ENCODE measurements around the gene RELCH. TPM values are rescaled to one million over a fixed set of nuclear protein-coding genes. Genes with fewer than 3 reads are reported as not detected.

Gene RELCH
- total RNA-seq, 4 donors from 2014 or later = 37.0 to 117 (median 68.7) TPM

GRCh38 chr18:62348474-62348873 lies 161.4 kb downstream of the RELCH start:
- H3K4me3 ChIP-seq = no peak overlapping the region
- whole genome bisulfite sequencing, 2 donors (ENCODE audit: low coverage in 1 of 2) = 88 to 92% methylated on average over 3 to 4 of the region's 4 CpGs
- intact Hi-C loops (cut with DNase I; ENCODE audit: low total_unique reads) = no loop called here
- H3K27ac ChIP-seq = no peak overlapping the region
- no peaks in the 10 kb centered on the region for H3K27me3 ChIP-seq
- H3K36me3 ChIP-seq = no peaks in the 10 kb centered on the region
- H3K4me1 ChIP-seq = peaks cover 0 to 19% (median 11%) of the 10 kb centered on the region in 4 donors
- in situ Hi-C loops (cut with MboI; ENCODE audit: low pct_ligation_motif_present in 1 of 4, low pct_unique_long_range_greater_than_20kb in 1 of 4, low sequenced_read_pairs in 3 of 4) = no loop called here
- TF ChIP-seq POLR2A (IDR thresholded peaks at IDR 0.05) (no peak), EP300 (IDR thresholded peaks at IDR 0.05; ENCODE audit: low read depth) (no peak), POLR2AphosphoS5 (IDR thresholded peaks at IDR 0.05) (no peak)
- TF ChIP-seq, protein P1, sequence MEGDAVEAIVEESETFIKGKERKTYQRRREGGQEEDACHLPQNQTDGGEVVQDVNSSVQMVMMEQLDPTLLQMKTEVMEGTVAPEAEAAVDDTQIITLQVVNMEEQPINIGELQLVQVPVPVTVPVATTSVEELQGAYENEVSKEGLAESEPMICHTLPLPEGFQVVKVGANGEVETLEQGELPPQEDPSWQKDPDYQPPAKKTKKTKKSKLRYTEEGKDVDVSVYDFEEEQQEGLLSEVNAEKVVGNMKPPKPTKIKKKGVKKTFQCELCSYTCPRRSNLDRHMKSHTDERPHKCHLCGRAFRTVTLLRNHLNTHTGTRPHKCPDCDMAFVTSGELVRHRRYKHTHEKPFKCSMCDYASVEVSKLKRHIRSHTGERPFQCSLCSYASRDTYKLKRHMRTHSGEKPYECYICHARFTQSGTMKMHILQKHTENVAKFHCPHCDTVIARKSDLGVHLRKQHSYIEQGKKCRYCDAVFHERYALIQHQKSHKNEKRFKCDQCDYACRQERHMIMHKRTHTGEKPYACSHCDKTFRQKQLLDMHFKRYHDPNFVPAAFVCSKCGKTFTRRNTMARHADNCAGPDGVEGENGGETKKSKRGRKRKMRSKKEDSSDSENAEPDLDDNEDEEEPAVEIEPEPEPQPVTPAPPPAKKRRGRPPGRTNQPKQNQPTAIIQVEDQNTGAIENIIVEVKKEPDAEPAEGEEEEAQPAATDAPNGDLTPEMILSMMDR (IDR thresholded peaks at IDR 0.05) = no peak
- H3K9me3 ChIP-seq = no peaks in the 10 kb centered on the region
- DNase-seq = no peak

DNA sequence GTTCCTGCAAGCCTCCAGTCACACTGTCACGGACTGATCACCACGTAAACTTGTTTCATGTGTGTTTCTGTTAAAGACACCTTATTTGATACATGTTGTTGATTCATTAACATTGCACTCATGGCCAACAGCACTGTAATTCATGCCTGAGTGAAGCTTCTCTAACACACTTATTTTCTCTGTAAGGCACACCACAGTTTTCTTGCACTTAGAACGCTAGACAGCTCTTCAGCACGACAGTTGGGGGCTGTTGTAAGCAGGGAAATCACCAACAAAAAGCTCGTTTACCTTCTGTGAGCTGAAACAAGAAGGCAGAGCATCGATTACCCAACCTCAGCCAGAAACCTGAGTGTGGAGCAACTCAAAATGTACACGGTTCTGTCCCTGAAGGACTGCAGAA lies 166.1 kb downstream of the RELCH start:
- intact Hi-C loops (cut with DNase I; ENCODE audit: low total_unique reads) = no loop called here
- no peak for TF ChIP-seq EP300 (IDR thresholded peaks at IDR 0.05; ENCODE audit: low read depth)
- TF ChIP-seq POLR2AphosphoS5 (IDR thresholded peaks at IDR 0.05) = no peak
- TF ChIP-seq, protein P1 (IDR thresholded peaks at IDR 0.05) = no peak
- TF ChIP-seq POLR2A (IDR thresholded peaks at IDR 0.05) = no peak
- WGBS, 2 donors (ENCODE audit: low coverage in 1 of 2) = 79 to 84% methylated on average over 7 of the region's 7 CpGs
- in situ Hi-C loops (cut with MboI; ENCODE audit: low pct_ligation_motif_present in 1 of 4, low pct_unique_long_range_greater_than_20kb in 1 of 4, low sequenced_read_pairs in 3 of 4) = no loop called here
- H3K27me3 ChIP-seq = no peaks in the 10 kb centered on the region
- no peak overlapping the region for H3K4me3 ChIP-seq
- H3K4me1 ChIP-seq = peaks cover 0 to 8% (median 0%) of the 10 kb centered on the region in 4 donors
- no peaks in the 10 kb centered on the region for H3K36me3 ChIP-seq
- H3K9me3 ChIP-seq = no peaks in the 10 kb centered on the region
- DNase-seq = no peak
- no peak overlapping the region for H3K27ac ChIP-seq

DNA sequence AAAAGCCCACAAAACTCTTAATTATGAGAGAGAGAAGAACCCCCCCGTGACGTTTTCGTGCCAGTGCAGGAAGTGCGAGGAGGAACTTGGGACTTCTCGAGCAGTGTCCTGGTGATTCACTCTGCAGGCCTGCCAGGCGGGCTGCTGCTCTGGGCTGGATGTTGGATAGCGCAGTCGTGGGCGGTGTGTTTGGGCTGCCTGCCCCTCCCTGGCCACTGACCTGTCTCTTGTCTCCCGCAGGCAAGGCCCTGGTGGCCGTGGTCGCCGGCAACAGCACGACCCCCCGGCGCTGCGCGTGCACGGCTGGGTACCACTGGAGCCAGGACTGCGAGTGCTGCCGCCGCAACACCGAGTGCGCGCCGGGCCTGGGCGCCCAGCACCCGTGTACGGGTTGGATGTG lies 167.1 kb downstream of the RELCH start:
- Histone ChIP-seq H3K27me3 (no peaks in the 10 kb centered on the region), H3K9me3 (no peaks in the 10 kb centered on the region), H3K27ac (no peak overlapping the region), H3K4me3 (no peak overlapping the region), H3K36me3 (no peaks in the 10 kb centered on the region), H3K4me1 (peaks cover 0 to 8% (median 0%) of the 10 kb centered on the region in 4 donors)
- 58 to 95% methylated on average over 3 to 29 of the region's 29 CpGs for WGBS, 2 donors (ENCODE audit: low coverage in 1 of 2)
- TF ChIP-seq, protein P1 (IDR thresholded peaks at IDR 0.05) = no peak
- TF ChIP-seq POLR2AphosphoS5 (IDR thresholded peaks at IDR 0.05) = no peak
- no peak for TF ChIP-seq POLR2A (IDR thresholded peaks at IDR 0.05)
- no peak for TF ChIP-seq EP300 (IDR thresholded peaks at IDR 0.05; ENCODE audit: low read depth)
- DNase-seq = no peak
- intact Hi-C loops (cut with DNase I; ENCODE audit: low total_unique reads) (no loop called here), in situ Hi-C loops (cut with MboI; ENCODE audit: low pct_ligation_motif_present in 1 of 4, low pct_unique_long_range_greater_than_20kb in 1 of 4, low sequenced_read_pairs in 3 of 4) (no loop called here)

GRCh38 chr18:62357079-62357719 lies 170.1 kb downstream of the RELCH start:
- Histone ChIP-seq H3K27ac (peak overlapping the region in 1 of 4 donors; percentile 24), H3K36me3 (peaks cover 0 to 4% (median 0%) of the 10 kb centered on the region in 4 donors), H3K4me3 (no peak overlapping the region), H3K9me3 (no peaks in the 10 kb centered on the region), H3K4me1 (peaks cover 0 to 8% (median 0%) of the 10 kb centered on the region in 4 donors), H3K27me3 (no peaks in the 10 kb centered on the region)
- intact Hi-C loops (cut with DNase I; ENCODE audit: low total_unique reads) (no loop called here), in situ Hi-C loops (cut with MboI; ENCODE audit: low pct_ligation_motif_present in 1 of 4, low pct_unique_long_range_greater_than_20kb in 1 of 4, low sequenced_read_pairs in 3 of 4) (no loop called here)
- TF ChIP-seq EP300 (IDR thresholded peaks at IDR 0.05; ENCODE audit: low read depth) (no peak), POLR2AphosphoS5 (IDR thresholded peaks at IDR 0.05) (no peak), POLR2A (IDR thresholded peaks at IDR 0.05) (no peak)
- TF ChIP-seq, protein P1 (IDR thresholded peaks at IDR 0.05) = no peak
- WGBS, 2 donors (ENCODE audit: low coverage in 1 of 2) = 37 to 48% methylated on average over 5 of the region's 5 CpGs
- peak; percentile 27 for DNase-seq

Small RNAs within 50 kb of the gene (small RNA-seq; reads per million reads assigned to genes)
- gene RF00019 = 0 reads per million in 4 donors

Other genes with a start within 250 kb of the RELCH start
- gene PIGN, start 199 bp upstream of the RELCH start, total RNA-seq = 100 to 1,000 TPM in 1 of 4 donors, 10 to 100 TPM in 3; 15.3 to 105 (median 42.3) TPM
- gene TNFRSF11A, start 138.1 kb downstream of the RELCH start, total RNA-seq = 10 to 100 TPM; 23.9 to 59.9 (median 31.6) TPM